Neural crest cell (in vitro differentiated cells): ENCODE measurements around the gene MEGF9. TPM values are rescaled to one million over a fixed set of nuclear protein-coding genes. Genes with fewer than 3 reads are reported as not detected.
A peak's percentile ranks its signal among the peaks of the same experiment; 100 is the strongest.

ENCODE experiments used
- DNase-seq: peaks from one replicate; pipeline ENCODE4 v3.0.0; 2021; ENCODE audit warnings: low read depth, mixed read lengths, low spot score
- H3K27ac Mint-ChIP-seq: one replicate; pipeline ENCODE4 v1.8.0; 2021; ENCODE audit warnings: mild to moderate bottlenecking, mixed read lengths; ENCODE audit not compliant: unreplicated experiment
- H3K27me3 Mint-ChIP-seq: 2 replicates; pipeline ENCODE4 v1.8.0; 2021; ENCODE audit warnings: low read depth, mild to moderate bottlenecking, mixed read lengths
- H3K36me3 Mint-ChIP-seq: 2 replicates; pipeline ENCODE4 v1.8.0; 2021; ENCODE audit warnings: low read depth, mild to moderate bottlenecking, mixed read lengths
- H3K4me1 Mint-ChIP-seq: 2 replicates; pipeline ENCODE4 v1.8.0; 2021; ENCODE audit warnings: mixed read lengths
- H3K4me3 Mint-ChIP-seq: one replicate; pipeline ENCODE4 v1.8.0; 2021; ENCODE audit warnings: mild to moderate bottlenecking, mixed read lengths
- H3K9me3 Mint-ChIP-seq: 2 replicates; pipeline ENCODE4 v1.8.0; 2021; ENCODE audit warnings: mixed read lengths
- CTCF ChIP-seq: fragments of 200-600 bp; sonication (generic); conservative IDR thresholded peaks from 2 replicates; pipeline ENCODE4 v1.5.0; 2021; ENCODE audit warnings: antibody characterized with exemption, mild to moderate bottlenecking
- total RNA-seq: library from RNA; stranded (reverse); gene quantifications from 2 replicates; pipeline ENCODE4 v1.2.1, GENCODE V29; 2021

Gene MEGF9
- total RNA-seq, 1 donor from 2014 or later, result 22.2 TPM

DNA sequence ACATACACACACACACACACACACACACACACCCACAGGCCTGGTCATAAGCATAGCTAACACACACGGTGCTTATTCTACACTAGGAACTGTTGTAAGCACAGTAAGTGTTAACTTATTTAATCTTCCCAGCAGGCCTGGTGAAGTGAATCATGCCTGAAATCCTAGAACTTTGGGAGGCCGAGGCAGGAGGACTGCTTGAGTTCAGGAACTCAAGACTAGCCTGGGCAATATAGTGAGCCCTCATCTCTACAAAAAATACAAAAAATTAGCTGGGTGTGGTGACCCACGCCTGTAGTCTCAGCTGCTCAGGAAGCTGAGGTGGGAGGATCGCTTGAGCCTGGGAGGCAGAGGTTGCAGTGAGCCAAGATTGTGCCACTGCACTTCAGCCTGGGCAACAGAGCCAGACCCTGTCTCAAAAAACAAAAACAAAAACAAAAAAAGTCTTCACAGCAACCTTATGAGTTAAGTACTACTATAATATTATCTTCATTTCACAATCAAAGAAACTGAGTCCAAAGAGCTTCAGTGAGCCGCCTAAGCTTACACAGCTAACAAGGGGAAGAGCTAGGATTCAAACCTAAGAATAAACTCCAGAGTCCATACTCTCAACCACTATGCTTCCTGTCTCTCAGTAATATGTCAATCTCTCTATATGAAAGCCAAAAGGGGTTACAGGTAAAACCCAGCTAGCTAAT, 2.3 kb downstream of the MEGF9 start:
- Mint-ChIP-seq H3K27me3 (no peaks in the 10 kb centered on the region), H3K4me1 (peaks cover 54% of the 10 kb centered on the region), H3K9me3 (no peaks in the 10 kb centered on the region), H3K4me3 (peak overlapping the region; percentile 87), H3K36me3 (no peaks in the 10 kb centered on the region), H3K27ac (no peak overlapping the region)
- TF ChIP-seq CTCF, result no peak
- no peak for DNase-seq

- no peak for TF ChIP-seq CTCF
- no peaks in the 10 kb centered on the region for H3K9me3 Mint-ChIP-seq
- H3K4me1 Mint-ChIP-seq, result peaks cover 51% of the 10 kb centered on the region
- peak overlapping the region; percentile 87 for H3K4me3 Mint-ChIP-seq
- no peak overlapping the region for H3K27ac Mint-ChIP-seq
- no peaks in the 10 kb centered on the region for H3K27me3 Mint-ChIP-seq
- DNase-seq, result no peak
- H3K36me3 Mint-ChIP-seq, result no peaks in the 10 kb centered on the region
Measured at GRCh38 chr9:120711354-120711753, 2.9 kb downstream of the MEGF9 start.

- Mint-ChIP-seq H3K27ac (peak overlapping the region; percentile 43), H3K4me1 (peaks cover 50% of the 10 kb centered on the region), H3K27me3 (no peaks in the 10 kb centered on the region), H3K9me3 (no peaks in the 10 kb centered on the region), H3K36me3 (no peaks in the 10 kb centered on the region), H3K4me3 (peak overlapping the region; percentile 87)
- TF ChIP-seq CTCF, result no peak
- no peak for DNase-seq
Measured at GRCh38 chr9:120710110-120710981, 3.9 kb downstream of the MEGF9 start.

GRCh38 chr9:120708526-120709224, 5.6 kb downstream of the MEGF9 start:
- TF ChIP-seq CTCF, result no peak
- H3K4me1 Mint-ChIP-seq, result peaks cover 55% of the 10 kb centered on the region
- no peaks in the 10 kb centered on the region for H3K27me3 Mint-ChIP-seq
- H3K27ac Mint-ChIP-seq, result no peak overlapping the region
- DNase-seq, result no peak
- H3K36me3 Mint-ChIP-seq, result peaks cover 3% of the 10 kb centered on the region
- peak overlapping the region; percentile 35 for H3K4me3 Mint-ChIP-seq
- no peaks in the 10 kb centered on the region for H3K9me3 Mint-ChIP-seq

DNA sequence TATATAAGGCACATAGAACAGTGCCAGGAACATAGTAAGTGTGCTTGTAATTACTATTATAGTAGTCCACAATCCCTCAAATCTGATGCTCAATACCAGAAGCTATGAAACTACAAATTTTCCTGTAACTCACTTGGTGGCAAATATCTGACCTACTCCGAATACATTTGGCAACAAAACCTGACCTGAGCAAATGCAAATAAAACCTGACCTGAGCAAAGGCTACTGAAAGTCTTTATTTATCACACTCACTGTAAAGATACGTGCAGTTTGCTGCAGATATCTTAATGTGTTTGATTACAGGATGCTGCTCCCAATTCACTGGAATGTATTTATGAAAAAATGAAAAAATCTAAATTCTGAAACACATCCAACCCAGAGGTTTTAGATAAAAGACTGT, 7.1 kb downstream of the MEGF9 start:
- no peak overlapping the region for H3K27ac Mint-ChIP-seq
- DNase-seq, result no peak
- TF ChIP-seq CTCF, result no peak
- H3K36me3 Mint-ChIP-seq, result peaks cover 3% of the 10 kb centered on the region
- no peaks in the 10 kb centered on the region for H3K9me3 Mint-ChIP-seq
- H3K4me1 Mint-ChIP-seq, result peaks cover 48% of the 10 kb centered on the region
- no peaks in the 10 kb centered on the region for H3K27me3 Mint-ChIP-seq
- H3K4me3 Mint-ChIP-seq, result peak overlapping the region; percentile 61
